Left lobe of liver (tissue), 2 donors: ENCODE measurements around the gene FXYD4. TPM values are rescaled to one million over a fixed set of nuclear protein-coding genes. Genes with fewer than 3 reads are reported as not detected.
"Not testable (repeated sequence)": the region's sequence is repeated elsewhere in the genome, so short reads cannot be mapped to it uniquely, and the experiment has no call there.

Experiments used
- ATAC-seq: fragments of 200-7000 bp; cut with Tn5 transposase; one replicate; pipeline ENCODE4 v1.9.1; 2020; ENCODE audit warnings: mild to moderate bottlenecking, moderate library complexity
- DNase-seq: peaks from one replicate; pipeline ENCODE4 v3.0.0-alpha.2; 2020; ENCODE audit warnings: low spot score
- total RNA-seq: library from RNA; stranded (reverse); gene quantifications from one replicate; pipeline ENCODE4 v1.2.1, GENCODE V29; 2021
- donor health status: DM: no; HTN: no; CAD: no; lungs with moderate emphysema.
- donor health status: DM: no; HTN: yes; CAD: no.

Gene FXYD4
- total RNA-seq, 1 donor from 2014 or later, result not detected

GRCh38 chr10:43374194-43374593 is 2.8 kb downstream of the FXYD4 start:
- DNase-seq (no peak), ATAC-seq (no peak)

- no peak for DNase-seq
- no peak for ATAC-seq
Observed at GRCh38 chr10:43375401-43376020, 4.1 kb downstream of the FXYD4 start.

- DNase-seq, result no peak
- no peak for ATAC-seq
Observed at GRCh38 chr10:43376046-43376635, 4.7 kb downstream of the FXYD4 start.

- ATAC-seq (no peak), DNase-seq (no peak)
Observed at GRCh38 chr10:43376828-43377423, 5.5 kb downstream of the FXYD4 start.

GRCh38 chr10:43377424-43377883 is 6.0 kb downstream of the FXYD4 start:
- ATAC-seq (no peak), DNase-seq (no peak)

- DNase-seq (no peak), ATAC-seq (no peak)
Observed at GRCh38 chr10:43380610-43381222, 9.3 kb downstream of the FXYD4 start.

- peak; percentile 13 for ATAC-seq
- DNase-seq, result no peak
Observed at GRCh38 chr10:43383204-43383971, 12.0 kb downstream of the FXYD4 start.

GRCh38 chr10:43384252-43385221 is 13.1 kb downstream of the FXYD4 start:
- no peak for DNase-seq
- ATAC-seq, result peak; percentile 67

GRCh38 chr10:43385412-43386004 is 14.1 kb downstream of the FXYD4 start:
- DNase-seq, result no peak
- ATAC-seq, result no peak

GRCh38 chr10:43386549-43386948 is 15.1 kb downstream of the FXYD4 start:
- DNase-seq (no peak), ATAC-seq (no peak)

GRCh38 chr10:43386981-43387677 is 15.7 kb downstream of the FXYD4 start:
- DNase-seq (no peak), ATAC-seq (peak; percentile 13)

GRCh38 chr10:43387678-43388032 is 16.2 kb downstream of the FXYD4 start:
- DNase-seq, result no peak

GRCh38 chr10:43389867-43390266 is 18.4 kb downstream of the FXYD4 start:
- ATAC-seq (no peak), DNase-seq (no peak)

More at GRCh38 chr10:43387678-43388032, 16.2 kb downstream of the FXYD4 start:
- no peak for ATAC-seq

GRCh38 chr10:43390333-43390732 is 18.9 kb downstream of the FXYD4 start:
- no peak for DNase-seq
- ATAC-seq, result no peak

GRCh38 chr10:43390759-43391158 is 19.3 kb downstream of the FXYD4 start:
- peak; percentile 68 for ATAC-seq
- DNase-seq, result no peak

GRCh38 chr10:43391496-43391895 is 20.1 kb downstream of the FXYD4 start:
- DNase-seq (no peak), ATAC-seq (no peak)

- DNase-seq (no peak), ATAC-seq (no peak)
Observed at GRCh38 chr10:43392748-43393147, 21.3 kb downstream of the FXYD4 start.

- ATAC-seq, DNase-seq: not testable (repeated sequence)
Observed at GRCh38 chr10:43393186-43393585, 21.8 kb downstream of the FXYD4 start.
